Upper lobe of left lung (tissue), 6 donors: ENCODE measurements around the gene PNPLA7. TPM values are rescaled to one million over a fixed set of nuclear protein-coding genes. Genes with fewer than 3 reads are reported as not detected.
"Not testable (repeated sequence)": the region's sequence is repeated elsewhere in the genome, so short reads cannot be mapped to it uniquely, and the experiment has no call there.

Source experiments
- ATAC-seq, 2 donors: fragments of 200-7000 bp; cut with Tn5 transposase; one replicate each; pipeline ENCODE4 v1.9.1; 2022; ENCODE audit warnings: mild to moderate bottlenecking in 2 of 2, moderate library complexity in 2 of 2; ENCODE audit not compliant: low FRiP score in 2 of 2
- DNase-seq, 2 donors: peaks; one replicate each; pipeline ENCODE4 v3.0.0-alpha.2; 2019 to 2020
- H3K27ac ChIP-seq, 4 donors: fragments of 200-600 bp; sonication (generic); one replicate each; pipeline ENCODE4 v1.5.1; 2016 to 2019
- H3K27me3 ChIP-seq, 4 donors: fragments of 200-600 bp; sonication (generic); one replicate each; pipeline ENCODE4 v1.5.1; 2017 to 2019
- H3K36me3 ChIP-seq, 4 donors: fragments of 200-600 bp; sonication (generic); one replicate each; pipeline ENCODE4 v1.5.1; 2016 to 2019
- H3K4me1 ChIP-seq, 4 donors: fragments of 200-600 bp; sonication (generic); one replicate each; pipeline ENCODE4 v1.5.1; 2018 to 2019
- H3K4me3 ChIP-seq, 4 donors: fragments of 200-600 bp; sonication (generic); one replicate each; pipeline ENCODE4 v1.5.1; 2017 to 2019; ENCODE audit warnings: mild to moderate bottlenecking in 2 of 4, moderate library complexity in 1 of 4
- H3K9me3 ChIP-seq, 4 donors: fragments of 200-600 bp; sonication (generic); one replicate each; pipeline ENCODE4 v1.5.1; 2018 to 2019
- CTCF ChIP-seq, 6 experiments: fragments of 450-650 bp in 4 of 6; fragments of 200-600 bp in 2 of 6; sonication (generic) in 2 of 6; IDR thresholded peaks; one replicate each; pipeline ENCODE4 v1.5.1; 2016 to 2019; ENCODE audit warnings: antibody characterized with exemption in 6 of 6
- EP300 ChIP-seq, 4 donors: sonication (generic); formaldehyde crosslinking; IDR thresholded peaks; one replicate each; pipeline ENCODE4 v1.5.1; 2017; ENCODE audit warnings: antibody characterized with exemption in 4 of 4, control low read depth in 2 of 4
- POLR2A ChIP-seq, 4 donors: fragments of 450-650 bp; IDR thresholded peaks; one replicate each; pipeline ENCODE4 v1.5.1; 2016 to 2017; ENCODE audit warnings: antibody characterized with exemption in 4 of 4, mild to moderate bottlenecking in 2 of 4
- POLR2AphosphoS5 ChIP-seq, 2 donors: sonication (generic); formaldehyde crosslinking; IDR thresholded peaks; one replicate each; pipeline ENCODE4 v1.5.1; 2017; ENCODE audit warnings: antibody characterized with exemption in 2 of 2
- WGBS, 2 donors: methylation state at CpG; one replicate each; pipeline ENCODE4 v1.1.5; 2017 to 2018; 5-methylcytosine and 5-hydroxymethylcytosine counted together
- total RNA-seq, 6 donors: library from RNA; depleted of rRNA in 4 of 6; stranded (reverse); fragments of >200 nt in 4 of 6; gene quantifications; one replicate each; pipeline versions ENCODE4 v1.1.0 to v1.2.1, GENCODE V29; 2016 to 2021
- donor health status: DM: no; HTN: no; CAD: no; lungs with moderate emphysema.
- donor health status: DM: no; HTN: yes; CAD: no; lungs with severe emphysema.

The PNPLA7 gene
- total RNA-seq, 6 donors from 2014 or later: 6.0 to 104 (median 14.0) TPM

GRCh38 chr9:137535120-137535428 lies 15.1 kb downstream of the PNPLA7 start:
- H3K27ac ChIP-seq: peak overlapping the region in 1 of 4 donors; percentile 4
- H3K27me3 ChIP-seq: no peaks in the 10 kb centered on the region
- TF ChIP-seq POLR2A (IDR thresholded peaks at IDR 0.05) (no peak), CTCF (IDR thresholded peaks at IDR 0.05) (no peak), EP300 (IDR thresholded peaks at IDR 0.05) (no peak), POLR2AphosphoS5 (IDR thresholded peaks at IDR 0.05) (no peak)
- no peak overlapping the region for H3K4me3 ChIP-seq
- DNase-seq: no peak
- no peaks in the 10 kb centered on the region for H3K9me3 ChIP-seq
- peaks cover 8 to 13% (median 11%) of the 10 kb centered on the region in 4 donors for H3K4me1 ChIP-seq
- H3K36me3 ChIP-seq: no peaks in the 10 kb centered on the region
- no peak for ATAC-seq

- ATAC-seq (peak; percentile 81 to 92), DNase-seq (peak in 1 of 2 donors; percentile 80)
- WGBS, 2 donors: 46 to 58% methylated on average over 18 to 19 of the region's 19 CpGs
- H3K27ac ChIP-seq: no peak overlapping the region
- H3K4me1 ChIP-seq: peaks cover 8 to 13% (median 11%) of the 10 kb centered on the region in 4 donors
- no peaks in the 10 kb centered on the region for H3K36me3 ChIP-seq
- H3K27me3 ChIP-seq: no peaks in the 10 kb centered on the region
- H3K4me3 ChIP-seq: no peak overlapping the region
- TF ChIP-seq POLR2AphosphoS5 (IDR thresholded peaks at IDR 0.05): no peak
- peak in 4 of 6 experiments; percentile 22 to 58 (median 50) for TF ChIP-seq CTCF (IDR thresholded peaks at IDR 0.05)
- no peak for TF ChIP-seq EP300 (IDR thresholded peaks at IDR 0.05)
- TF ChIP-seq POLR2A (IDR thresholded peaks at IDR 0.05): no peak
- H3K9me3 ChIP-seq: no peaks in the 10 kb centered on the region
Observed at GRCh38 chr9:137534256-137535119, 15.7 kb downstream of the PNPLA7 start.

GRCh38 chr9:137532891-137533468 lies 17.2 kb downstream of the PNPLA7 start:
- not testable (repeated sequence) for ATAC-seq, DNase-seq, H3K27ac ChIP-seq, H3K36me3 ChIP-seq, H3K9me3 ChIP-seq, H3K27me3 ChIP-seq, H3K4me3 ChIP-seq
- peaks cover 8 to 13% (median 11%) of the 10 kb centered on the region in 4 donors for H3K4me1 ChIP-seq
- 73 to 77% methylated on average over 5 to 10 of the region's 10 CpGs for WGBS, 2 donors

GRCh38 chr9:137531099-137531765 lies 19.0 kb downstream of the PNPLA7 start:
- Histone ChIP-seq H3K9me3 (no peaks in the 10 kb centered on the region), H3K27me3 (no peaks in the 10 kb centered on the region), H3K27ac (no peak overlapping the region), H3K4me3 (no peak overlapping the region), H3K36me3 (no peaks in the 10 kb centered on the region), H3K4me1 (peaks cover 8 to 13% (median 11%) of the 10 kb centered on the region in 4 donors)
- no peak for DNase-seq
- TF ChIP-seq EP300 (IDR thresholded peaks at IDR 0.05) (no peak), CTCF (IDR thresholded peaks at IDR 0.05) (no peak), POLR2A (IDR thresholded peaks at IDR 0.05) (no peak), POLR2AphosphoS5 (IDR thresholded peaks at IDR 0.05) (no peak)
- ATAC-seq: no peak
- 69 to 71% methylated on average over 17 of the region's 17 CpGs for WGBS, 2 donors

GRCh38 chr9:137530331-137530730 lies 19.9 kb downstream of the PNPLA7 start:
- no peak overlapping the region for H3K4me3 ChIP-seq
- no peak overlapping the region for H3K27ac ChIP-seq
- H3K4me1 ChIP-seq: peaks cover 8 to 11% (median 9%) of the 10 kb centered on the region in 4 donors
- H3K27me3 ChIP-seq: no peaks in the 10 kb centered on the region
- no peak for TF ChIP-seq POLR2AphosphoS5 (IDR thresholded peaks at IDR 0.05)
- no peak for TF ChIP-seq POLR2A (IDR thresholded peaks at IDR 0.05)
- no peak for TF ChIP-seq CTCF (IDR thresholded peaks at IDR 0.05)
- no peak for TF ChIP-seq EP300 (IDR thresholded peaks at IDR 0.05)
- no peaks in the 10 kb centered on the region for H3K36me3 ChIP-seq
- WGBS, 2 donors: 69 to 79% methylated on average over 5 of the region's 5 CpGs
- DNase-seq (no peak), ATAC-seq (no peak)
- H3K9me3 ChIP-seq: no peaks in the 10 kb centered on the region
